Measurements from ENCODE around the gene CPLANE2. TPM values are rescaled to one million over a fixed set of nuclear protein-coding genes. Genes with fewer than 3 reads are reported as not detected.

Gene CPLANE2
- total RNA-seq, 1 experiment from 2014 or later, result 5.0 TPM

Other genes starting within 250 kb of the CPLANE2 start
- 0.11 TPM in 1 of 3 replicates, not detected in the others for gene SRARP, start 232.9 kb downstream of the CPLANE2 start, total RNA-seq (2021)
- 0.11 to 0.23 TPM (median 0.21 TPM) in 3 replicates for gene HSPB7, start 219.1 kb downstream of the CPLANE2 start, total RNA-seq (2021)
- 1.5 to 2.7 TPM (median 2.7 TPM) in 3 replicates for gene CLCNKA, start 215.1 kb downstream of the CPLANE2 start, total RNA-seq (2021)
- gene CLCNKB, start 193.4 kb downstream of the CPLANE2 start, total RNA-seq (2021), result 1.8 to 3.1 TPM (median 2.5 TPM) in 3 replicates
- gene FAM131C, start 163.5 kb downstream of the CPLANE2 start, total RNA-seq (2021), result 1.4 to 2.0 TPM (median 1.8 TPM) in 3 replicates
- gene EPHA2, start 81.1 kb downstream of the CPLANE2 start, total RNA-seq (2021), result 31.4 to 44.4 TPM (median 31.7 TPM) in 3 replicates
- gene ARHGEF19, start 24.5 kb downstream of the CPLANE2 start, total RNA-seq (2021), result 51.1 to 53.1 TPM (median 52.9 TPM) in 3 replicates
- 16.6 to 18.0 TPM (median 17.5 TPM) in 3 replicates for gene FBXO42, start 115.3 kb upstream of the CPLANE2 start, total RNA-seq (2021)
- gene SZRD1, start 130.1 kb upstream of the CPLANE2 start, total RNA-seq (2021), result 94.9 to 113 TPM (median 104 TPM) in 3 replicates
- gene SPATA21, start 200.2 kb upstream of the CPLANE2 start, total RNA-seq (2021), result 0.07 to 0.41 TPM in 2 of 3 replicates, not detected in the other
- gene NECAP2, start 203.5 kb upstream of the CPLANE2 start, total RNA-seq (2021), result 29.8 to 33.9 TPM (median 30.4 TPM) in 3 replicates

Measured in WTC11 (cell line).